GM12872 (cell line): ENCODE data around the gene RRP15.

Experiments
- CTCF ChIP-seq: IDR thresholded peaks from 3 replicates; pipeline ENCODE4 v1.5.1; 2011; ENCODE audit warnings: low read depth, mild to moderate bottlenecking, low read length, moderate library complexity; ENCODE audit not compliant: insufficient read depth

Gene RRP15

DNA sequence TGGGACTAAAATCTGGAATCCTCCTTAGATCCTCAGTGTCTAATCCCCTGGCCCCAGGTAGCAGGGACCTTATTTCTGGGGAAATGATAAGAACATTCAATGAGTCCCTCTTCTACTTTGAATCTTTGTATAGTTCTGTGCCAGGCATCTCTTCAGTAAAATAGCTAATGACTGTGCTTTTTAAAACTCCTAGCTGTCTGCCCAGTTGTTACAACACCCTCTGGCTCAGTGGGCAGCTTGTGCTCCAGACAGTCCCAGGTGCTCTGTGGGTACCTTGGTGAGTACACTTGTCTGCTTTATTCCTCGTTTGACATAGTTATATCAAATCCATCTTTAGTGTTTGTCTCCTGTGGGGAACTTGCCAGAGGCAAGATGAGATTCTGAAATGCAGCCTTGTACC lies 78.0 kb downstream of the RRP15 start:
- no peak for TF ChIP-seq CTCF

DNA sequence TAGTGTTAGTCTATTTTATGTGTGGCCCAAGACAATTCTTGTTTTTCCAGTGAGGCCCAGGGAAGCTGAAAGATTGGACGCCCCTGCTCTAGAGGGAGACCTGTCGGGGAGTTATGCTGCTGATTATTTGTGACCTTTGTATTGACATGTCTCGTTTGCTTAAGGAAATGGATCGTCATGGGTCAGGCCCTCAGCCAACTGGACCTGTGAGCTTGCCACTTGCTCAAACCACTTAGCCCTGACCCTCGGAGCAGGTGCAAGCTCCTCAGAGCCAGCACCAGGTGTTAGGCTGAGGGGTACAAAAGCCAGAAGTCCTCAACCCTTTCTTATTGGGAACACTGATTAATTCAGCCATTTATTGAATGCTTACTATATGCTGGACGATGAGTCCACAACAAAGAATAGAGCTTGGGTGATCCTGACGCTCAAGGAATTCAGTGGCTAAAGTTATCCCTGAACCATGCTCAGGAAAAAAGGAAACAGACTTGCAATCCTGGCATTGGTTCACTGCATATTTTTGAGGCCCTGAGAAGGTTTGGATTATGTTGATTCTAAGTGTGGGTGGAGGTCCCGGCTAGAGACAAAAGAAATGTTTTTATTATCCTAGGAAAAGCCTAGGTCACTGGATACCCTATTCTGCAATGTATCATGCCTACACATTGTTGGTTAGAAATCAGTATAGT lies 79.1 kb downstream of the RRP15 start:
- no peak for TF ChIP-seq CTCF

- no peak for TF ChIP-seq CTCF
These were observed 80.3 kb downstream of the RRP15 start for GRCh38 chr1:218365226-218365999.

DNA sequence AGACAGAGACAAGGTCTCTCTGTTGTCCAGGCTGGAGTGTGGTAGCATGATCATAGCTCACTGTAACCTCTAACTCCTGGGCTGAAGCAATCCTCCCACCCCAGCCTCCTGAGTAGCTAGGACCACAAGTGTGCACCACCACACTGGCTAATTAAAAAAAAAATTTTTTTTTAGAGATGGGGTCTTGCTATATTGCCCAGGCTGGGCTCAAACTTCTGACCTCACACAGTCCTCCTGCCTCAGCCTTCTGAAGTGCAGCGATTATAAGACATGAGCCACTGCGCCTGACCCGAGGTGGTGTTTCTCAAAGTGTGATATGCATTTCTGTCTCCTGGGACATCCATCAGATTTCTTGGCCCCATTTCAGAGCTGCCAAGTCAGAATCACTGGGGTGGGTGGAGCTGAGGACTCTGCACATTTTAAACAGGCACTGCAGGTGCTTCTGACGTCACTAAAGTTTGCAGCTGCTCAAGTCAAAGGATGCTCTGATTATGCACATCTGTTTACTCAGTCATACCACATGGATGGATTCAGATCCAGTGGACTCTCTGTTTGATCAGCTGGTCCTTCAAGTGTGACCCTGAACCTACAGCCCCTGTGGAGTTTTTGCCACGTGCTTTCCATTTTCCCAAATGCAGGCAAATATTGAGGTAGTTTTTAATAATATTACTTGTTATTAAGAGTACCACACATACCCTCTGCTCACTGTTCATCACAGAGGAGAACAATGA lies 81.4 kb downstream of the RRP15 start:
- no peak for TF ChIP-seq CTCF

DNA sequence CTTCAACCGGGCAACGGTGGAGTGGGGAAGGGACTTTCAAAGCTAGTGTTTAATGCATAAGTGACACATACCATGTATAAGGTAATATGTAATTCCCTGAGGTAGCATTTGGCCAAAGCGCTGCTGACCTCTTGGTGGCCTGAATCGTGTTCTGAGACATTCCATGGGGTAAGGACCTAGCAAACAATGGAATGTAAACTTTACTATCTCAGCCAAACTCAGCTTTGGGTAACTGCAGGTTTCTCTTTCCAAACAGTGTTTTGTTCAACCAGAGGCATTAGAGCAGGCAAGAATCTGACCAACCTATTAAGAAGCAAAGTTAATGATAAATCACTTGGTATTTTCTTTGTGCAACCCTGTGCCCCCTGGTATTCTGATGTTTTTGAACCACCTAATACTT lies 82.0 kb downstream of the RRP15 start:
- TF ChIP-seq CTCF, result no peak

- TF ChIP-seq CTCF, result no peak
These were observed 83.6 kb downstream of the RRP15 start for GRCh38 chr1:218368686-218369085.
